Measurements from ENCODE around the gene SLC15A4.

- TF ChIP-seq CTCF (IDR thresholded peaks at IDR 0.05) (no peak), POLR2A (IDR thresholded peaks at IDR 0.05) (no peak)
These were observed 2.9 kb downstream of the SLC15A4 start for GRCh38 chr12:128820723-128821432.

Measured in Peyer's patch (tissue), 4 donors.